Chondrocyte (in vitro differentiated cells): ENCODE measurements around the gene CEP104. TPM values are rescaled to one million over a fixed set of nuclear protein-coding genes. Genes with fewer than 3 reads are reported as not detected.

Experiments used
- DNase-seq: peaks from one replicate; pipeline ENCODE4 v3.0.0; 2021; ENCODE audit warnings: mixed read lengths, low spot score
- H3K27ac Mint-ChIP-seq: one replicate; pipeline ENCODE4 v1.8.0; 2021; ENCODE audit warnings: mild to moderate bottlenecking, moderate library complexity, mixed read lengths; ENCODE audit not compliant: unreplicated experiment
- H3K27me3 Mint-ChIP-seq: 2 replicates; pipeline ENCODE4 v1.8.0; 2021; ENCODE audit warnings: low read depth, mixed read lengths
- H3K36me3 Mint-ChIP-seq: 2 replicates; pipeline ENCODE4 v1.8.0; 2021; ENCODE audit warnings: low read depth, mixed read lengths
- H3K4me1 Mint-ChIP-seq: 2 replicates; pipeline ENCODE4 v1.8.0; 2021; ENCODE audit warnings: low read depth, mild to moderate bottlenecking, mixed read lengths
- H3K4me3 Mint-ChIP-seq: one replicate; pipeline ENCODE4 v1.8.0; 2021; ENCODE audit warnings: mild to moderate bottlenecking, moderate library complexity, mixed read lengths; ENCODE audit not compliant: unreplicated experiment
- H3K9me3 Mint-ChIP-seq: 2 replicates; pipeline ENCODE4 v1.8.0; 2021; ENCODE audit warnings: low read depth, mixed read lengths
- total RNA-seq: library from RNA; stranded (reverse); gene quantifications from 3 replicates; pipeline ENCODE4 v1.2.1, GENCODE V29; 2021
- TF ChIP-seq, protein P1 (sequence below): fragments of 200-600 bp; sonication (generic); IDR thresholded peaks from 2 replicates; pipeline ENCODE4 v1.5.0; 2021; ENCODE audit warnings: antibody characterized with exemption, mild to moderate bottlenecking, moderate library complexity

CEP104 gene
- total RNA-seq, 1 donor from 2014 or later: 37.4 TPM

DNA sequence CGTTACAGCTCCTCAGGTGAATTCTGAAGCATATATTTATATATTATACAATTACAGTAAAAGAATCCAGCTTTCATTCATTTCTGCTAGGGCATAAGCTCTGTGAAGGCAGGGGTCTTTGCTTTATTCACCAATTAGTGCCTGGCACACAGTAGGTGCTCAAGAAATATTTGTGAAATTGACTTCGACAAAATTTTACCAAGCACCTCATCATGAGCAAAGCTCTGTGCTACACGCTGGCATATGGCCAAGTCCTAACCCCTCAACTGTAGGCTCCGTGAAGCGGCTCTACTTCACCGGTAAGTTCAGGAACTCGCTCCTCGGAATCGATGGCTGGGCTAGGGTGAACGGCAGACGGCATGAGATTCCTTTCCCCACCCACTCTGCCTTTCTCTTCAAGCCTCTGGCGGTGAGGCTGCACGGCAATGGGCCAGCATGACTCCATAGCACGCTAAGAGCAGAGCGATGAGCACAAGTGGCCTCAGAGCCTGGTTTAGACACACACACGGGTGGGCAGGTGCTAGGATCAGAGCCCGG, 34.4 kb upstream of the CEP104 start:
- TF ChIP-seq, protein P1, sequence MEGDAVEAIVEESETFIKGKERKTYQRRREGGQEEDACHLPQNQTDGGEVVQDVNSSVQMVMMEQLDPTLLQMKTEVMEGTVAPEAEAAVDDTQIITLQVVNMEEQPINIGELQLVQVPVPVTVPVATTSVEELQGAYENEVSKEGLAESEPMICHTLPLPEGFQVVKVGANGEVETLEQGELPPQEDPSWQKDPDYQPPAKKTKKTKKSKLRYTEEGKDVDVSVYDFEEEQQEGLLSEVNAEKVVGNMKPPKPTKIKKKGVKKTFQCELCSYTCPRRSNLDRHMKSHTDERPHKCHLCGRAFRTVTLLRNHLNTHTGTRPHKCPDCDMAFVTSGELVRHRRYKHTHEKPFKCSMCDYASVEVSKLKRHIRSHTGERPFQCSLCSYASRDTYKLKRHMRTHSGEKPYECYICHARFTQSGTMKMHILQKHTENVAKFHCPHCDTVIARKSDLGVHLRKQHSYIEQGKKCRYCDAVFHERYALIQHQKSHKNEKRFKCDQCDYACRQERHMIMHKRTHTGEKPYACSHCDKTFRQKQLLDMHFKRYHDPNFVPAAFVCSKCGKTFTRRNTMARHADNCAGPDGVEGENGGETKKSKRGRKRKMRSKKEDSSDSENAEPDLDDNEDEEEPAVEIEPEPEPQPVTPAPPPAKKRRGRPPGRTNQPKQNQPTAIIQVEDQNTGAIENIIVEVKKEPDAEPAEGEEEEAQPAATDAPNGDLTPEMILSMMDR: no peak
- peaks cover 28% of the 10 kb centered on the region for H3K36me3 Mint-ChIP-seq
- peak; percentile 77 for DNase-seq
- peaks cover 21% of the 10 kb centered on the region for H3K4me1 Mint-ChIP-seq
- H3K9me3 Mint-ChIP-seq: no peaks in the 10 kb centered on the region
- H3K4me3 Mint-ChIP-seq: no peak overlapping the region
- H3K27ac Mint-ChIP-seq: no peak overlapping the region
- H3K27me3 Mint-ChIP-seq: no peaks in the 10 kb centered on the region

DNA sequence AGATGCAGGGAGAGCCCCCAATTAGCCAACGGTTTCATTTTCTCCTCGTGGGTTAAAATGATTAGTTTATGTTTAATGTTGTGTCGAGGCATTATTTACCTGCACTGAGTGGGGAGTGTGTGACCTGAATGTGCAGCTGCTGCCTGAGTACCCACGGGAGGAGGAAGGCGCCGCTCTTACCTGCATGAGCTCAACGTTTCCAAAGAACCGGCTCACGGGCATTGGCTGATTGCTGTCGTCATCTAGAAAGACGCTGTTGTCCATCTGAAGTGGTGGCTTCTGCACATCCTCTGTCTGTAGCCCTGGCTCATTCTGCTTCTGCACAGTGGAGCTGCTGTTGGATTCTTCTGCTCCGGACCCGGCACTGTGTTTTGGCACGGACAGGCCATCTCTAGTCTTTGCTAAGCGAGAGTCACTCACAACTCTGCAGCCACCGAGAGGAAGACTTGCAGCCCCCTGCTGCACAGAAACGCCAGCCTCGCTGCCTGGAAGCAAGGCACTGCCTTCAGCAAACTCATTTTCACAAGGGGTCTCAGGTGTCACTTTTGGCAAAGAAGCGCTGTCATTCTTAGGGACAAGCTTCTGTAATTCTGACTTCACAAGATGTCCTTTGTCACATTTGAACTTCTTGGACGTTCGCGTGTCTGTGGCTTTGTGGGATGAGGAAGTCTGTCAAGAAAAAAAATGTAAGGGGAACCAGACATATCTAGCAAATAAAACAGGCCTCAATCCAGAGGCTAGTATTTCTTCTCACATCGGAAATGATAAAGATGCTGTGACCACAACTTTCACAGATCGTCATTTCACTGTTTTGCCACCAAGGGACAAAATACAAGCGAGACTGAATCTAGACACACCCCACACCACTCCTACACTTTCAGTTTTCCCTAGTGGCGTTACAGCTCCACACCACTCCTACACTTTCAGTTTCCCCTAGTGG, 33.6 kb upstream of the CEP104 start:
- TF ChIP-seq, protein P1: no peak

DNA sequence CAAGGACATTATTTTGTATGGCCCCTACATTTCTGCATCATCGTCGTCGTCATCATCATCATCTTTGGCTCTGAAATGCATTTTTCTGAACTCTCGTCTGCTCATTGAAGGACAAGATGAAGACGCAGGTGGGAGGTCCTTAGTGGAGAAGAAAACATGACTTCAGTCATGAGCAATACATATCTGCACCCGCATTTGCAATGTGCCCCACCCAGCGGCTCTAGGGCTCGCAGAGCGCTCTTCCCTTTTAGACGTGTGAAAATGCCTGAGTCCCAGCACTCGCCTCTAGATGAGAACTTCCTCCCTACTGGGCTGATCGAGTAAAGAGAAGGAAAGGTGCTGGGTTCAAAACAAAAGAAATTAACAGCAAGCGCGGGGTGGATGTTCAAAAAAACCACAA, 32.9 kb upstream of the CEP104 start:
- Mint-ChIP-seq H3K27me3 (no peaks in the 10 kb centered on the region), H3K4me3 (no peak overlapping the region)

More for the DNA sequence above, 33.6 kb upstream of the CEP104 start:
- Mint-ChIP-seq H3K27me3 (no peaks in the 10 kb centered on the region), H3K36me3 (peaks cover 31% of the 10 kb centered on the region), H3K4me1 (peaks cover 14% of the 10 kb centered on the region), H3K9me3 (no peaks in the 10 kb centered on the region), H3K27ac (no peak overlapping the region), H3K4me3 (no peak overlapping the region)
- DNase-seq: peak; percentile 67

DNA sequence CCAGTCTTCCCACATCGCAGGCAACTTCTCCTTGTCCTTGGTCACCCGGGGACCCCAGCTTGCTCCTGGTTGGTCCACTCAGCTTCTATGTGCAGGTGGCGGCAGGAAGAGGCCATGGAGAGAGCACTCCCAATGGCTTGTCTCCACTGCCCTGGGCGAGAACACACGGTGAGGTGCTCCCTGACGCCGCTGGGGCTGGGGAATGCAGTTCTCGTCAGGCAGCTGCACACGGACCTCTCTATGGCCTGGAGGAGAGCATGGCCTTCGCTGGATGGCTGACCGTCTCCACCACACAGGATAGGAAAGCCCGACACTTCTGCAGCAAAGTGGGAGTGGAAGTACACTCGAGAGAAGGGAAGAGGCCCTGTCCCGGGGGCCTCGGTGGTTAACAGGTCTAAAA, 31.3 kb upstream of the CEP104 start:
- H3K4me3 Mint-ChIP-seq: no peak overlapping the region
- peak; percentile 75 for DNase-seq
- peaks cover 35% of the 10 kb centered on the region for H3K36me3 Mint-ChIP-seq
- peaks cover 2% of the 10 kb centered on the region for H3K4me1 Mint-ChIP-seq
- no peak overlapping the region for H3K27ac Mint-ChIP-seq
- TF ChIP-seq, protein P1: no peak
- H3K9me3 Mint-ChIP-seq: no peaks in the 10 kb centered on the region
- H3K27me3 Mint-ChIP-seq: no peaks in the 10 kb centered on the region

More for the DNA sequence above, 32.9 kb upstream of the CEP104 start:
- TF ChIP-seq, protein P1: no peak
- peak; percentile 14 for DNase-seq
- Mint-ChIP-seq H3K36me3 (peaks cover 32% of the 10 kb centered on the region), H3K9me3 (no peaks in the 10 kb centered on the region), H3K27ac (no peak overlapping the region), H3K4me1 (peaks cover 6% of the 10 kb centered on the region)

DNA sequence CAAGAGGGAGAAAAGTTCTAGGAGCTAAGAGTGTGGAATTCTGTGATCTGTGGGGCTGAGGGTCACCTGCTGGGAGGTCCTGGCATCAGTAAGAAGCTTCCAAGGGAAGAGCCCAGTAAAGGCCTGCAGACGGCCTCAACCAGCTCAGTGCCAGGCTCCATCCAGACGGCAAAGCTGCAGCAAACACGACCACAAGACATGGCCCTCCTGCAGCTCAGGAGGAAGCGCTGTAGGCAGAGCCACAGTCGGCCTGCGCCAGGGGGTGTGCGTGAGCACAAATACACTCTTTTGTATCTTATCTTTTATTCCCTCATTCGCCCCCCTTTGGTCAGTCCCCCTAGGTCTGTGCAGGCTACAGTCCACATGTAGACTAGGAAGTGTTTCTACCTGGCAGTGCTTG, 29.7 kb upstream of the CEP104 start:
- no peak overlapping the region for H3K4me3 Mint-ChIP-seq
- no peaks in the 10 kb centered on the region for H3K9me3 Mint-ChIP-seq
- H3K27me3 Mint-ChIP-seq: no peaks in the 10 kb centered on the region
- H3K27ac Mint-ChIP-seq: no peak overlapping the region
- TF ChIP-seq, protein P1: no peak
- peaks cover 33% of the 10 kb centered on the region for H3K36me3 Mint-ChIP-seq
- DNase-seq: peak; percentile 53
- H3K4me1 Mint-ChIP-seq: no peaks in the 10 kb centered on the region
